Fibroblast of villous mesenchyme (primary cell): ENCODE measurements around the gene TAS2R13. TPM values are rescaled to one million over a fixed set of nuclear protein-coding genes. Genes with fewer than 3 reads are reported as not detected.

Experiments used
- DNase-seq: peaks from one replicate; pipeline ENCODE4 v3.0.0-alpha.2; 2010; ENCODE audit warnings: low read depth
- H3K4me3 ChIP-seq: 2 replicates; pipeline ENCODE4 v1.5.1; 2011; ENCODE audit warnings: low read depth, mild to moderate bottlenecking, low read length
- CTCF ChIP-seq: IDR thresholded peaks from 2 replicates; pipeline ENCODE4 v1.5.1; 2012; ENCODE audit warnings: low read depth, mild to moderate bottlenecking, low read length; ENCODE audit not compliant: insufficient read depth
- total RNA-seq: library from RNA; depleted of rRNA; stranded (reverse); fragments of >200 nt; gene quantifications from 2 replicates; pipeline ENCODE4 v1.2.3, GENCODE V29; 2012

Gene TAS2R13
- 3.0 and 3.9 TPM in 2 replicates for total RNA-seq

- no peak for DNase-seq
- no peak within 1 kb of the TSS for H3K4me3 ChIP-seq
- no peak for TF ChIP-seq CTCF
Measured at GRCh38 chr12:10909462-10909861, at the start of gene TAS2R13. TSS of gene TAS2R13 (minus strand) at chr12:10909562. CDS start at chr12:10909298, 264 bp downstream.

DNA sequence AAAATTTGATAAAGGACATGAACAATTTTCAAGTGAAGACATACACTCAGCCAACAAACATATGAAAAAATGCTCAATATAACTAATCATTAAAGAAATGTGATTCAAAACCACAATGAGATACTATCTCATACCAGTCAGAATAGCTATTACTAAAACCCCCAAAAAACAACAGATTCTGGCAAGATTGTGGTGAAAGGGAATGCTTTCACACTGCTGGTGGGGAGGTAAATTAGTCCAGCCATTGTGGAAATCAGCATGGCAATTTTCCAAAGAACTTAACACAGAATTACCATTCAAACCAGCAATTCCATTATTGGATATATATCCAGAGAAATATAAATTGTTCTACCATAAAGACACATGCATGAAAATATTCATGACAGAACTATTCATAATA, 48.4 kb upstream of the TAS2R13 start:
- H3K4me3 ChIP-seq: no peak overlapping the region
- no peak for TF ChIP-seq CTCF
- DNase-seq: no peak

GRCh38 chr12:10956085-10956484, 46.7 kb upstream of the TAS2R13 start:
- DNase-seq: no peak
- no peak overlapping the region for H3K4me3 ChIP-seq
- no peak for TF ChIP-seq CTCF

DNA sequence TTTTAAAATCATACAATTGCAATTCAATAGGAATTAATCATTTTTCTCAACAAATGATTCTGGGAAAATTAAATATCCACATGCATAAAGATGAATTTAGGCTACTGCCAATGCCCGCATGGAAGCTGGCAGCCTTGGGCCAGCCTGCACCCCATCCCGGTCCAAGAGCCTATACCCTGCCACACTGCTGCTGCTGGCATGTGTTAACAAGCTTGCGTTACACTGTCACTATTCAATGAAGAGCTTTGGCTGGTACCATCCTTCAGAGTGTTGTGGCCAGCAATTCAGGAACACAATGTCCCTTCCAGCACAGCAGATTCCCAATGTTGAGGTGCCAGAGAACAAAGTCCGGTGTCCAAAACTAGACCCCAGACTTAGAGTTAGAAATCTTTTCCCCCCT, 43.3 kb upstream of the TAS2R13 start:
- DNase-seq: no peak
- no peak overlapping the region for H3K4me3 ChIP-seq
- TF ChIP-seq CTCF: no peak

- H3K4me3 ChIP-seq: no peak overlapping the region
- DNase-seq: no peak
- TF ChIP-seq CTCF: no peak
Measured at GRCh38 chr12:10943167-10943566, 33.8 kb upstream of the TAS2R13 start.

DNA sequence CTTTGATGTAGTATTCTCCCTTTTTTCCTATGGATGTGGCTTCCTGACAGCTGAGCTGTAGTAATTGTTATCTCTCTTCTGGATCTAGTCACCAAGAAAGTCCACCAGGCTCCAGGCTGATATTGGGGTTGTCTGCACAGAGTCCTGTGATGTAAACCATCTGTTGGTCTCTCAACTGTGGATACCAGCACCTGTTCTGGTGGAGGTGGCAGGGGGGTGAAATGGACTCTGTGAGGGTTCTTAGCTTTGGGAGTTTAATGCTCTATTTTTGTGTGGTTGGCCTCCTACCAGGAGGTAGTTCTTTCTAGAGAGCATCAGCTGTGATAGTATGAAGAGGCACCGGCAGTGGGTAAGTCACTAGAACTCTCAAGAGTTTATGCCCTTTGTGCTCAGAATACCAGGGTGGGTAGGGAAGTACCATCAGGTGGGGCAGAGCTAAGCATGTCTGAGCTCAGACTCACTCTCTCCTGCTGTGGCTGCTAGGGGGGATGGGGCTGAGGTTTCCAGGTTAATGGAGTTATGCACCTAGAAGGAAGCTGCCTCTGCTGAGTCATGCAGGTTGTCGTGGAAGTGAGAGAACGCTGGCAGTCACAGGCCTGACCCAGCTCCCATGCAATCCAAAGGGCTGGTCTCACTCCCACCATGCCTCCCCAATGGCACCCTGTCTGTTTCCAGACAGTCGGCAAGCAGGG, 32.7 kb upstream of the TAS2R13 start:
- no peak for DNase-seq
- no peak overlapping the region for H3K4me3 ChIP-seq
- no peak for TF ChIP-seq CTCF

DNA sequence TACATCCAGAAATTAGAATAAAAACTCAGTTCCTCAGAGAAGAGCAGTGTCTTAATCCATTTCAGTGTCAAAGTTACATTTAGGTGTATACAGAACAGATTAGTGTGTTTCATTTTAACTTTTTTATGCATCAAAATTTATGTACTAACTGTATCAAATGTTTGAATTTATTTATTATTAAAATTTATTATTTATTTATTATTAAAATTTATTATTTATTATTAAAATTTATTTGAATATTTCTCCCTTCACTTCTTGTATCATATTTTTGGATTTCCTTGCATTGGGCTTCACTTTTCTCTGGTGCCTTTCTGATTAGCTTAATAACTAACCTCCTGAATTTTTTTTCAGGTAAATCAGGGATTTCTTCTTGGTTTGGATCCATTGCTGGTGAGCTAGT, 32.0 kb upstream of the TAS2R13 start:
- no peak for TF ChIP-seq CTCF
- no peak overlapping the region for H3K4me3 ChIP-seq
- DNase-seq: no peak
